NCI-H1930 (cell line): ENCODE results near the gene PHETA2.

Experiments
- DNase-seq, 2 experiments: peaks; one replicate each; lab custom pipeline; 2025; lab: John Stamatoyannopoulos, UW

Gene PHETA2, protein sequence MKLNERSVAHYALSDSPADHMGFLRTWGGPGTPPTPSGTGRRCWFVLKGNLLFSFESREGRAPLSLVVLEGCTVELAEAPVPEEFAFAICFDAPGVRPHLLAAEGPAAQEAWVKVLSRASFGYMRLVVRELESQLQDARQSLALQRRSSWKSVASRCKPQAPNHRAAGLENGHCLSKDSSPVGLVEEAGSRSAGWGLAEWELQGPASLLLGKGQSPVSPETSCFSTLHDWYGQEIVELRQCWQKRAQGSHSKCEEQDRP

DNA sequence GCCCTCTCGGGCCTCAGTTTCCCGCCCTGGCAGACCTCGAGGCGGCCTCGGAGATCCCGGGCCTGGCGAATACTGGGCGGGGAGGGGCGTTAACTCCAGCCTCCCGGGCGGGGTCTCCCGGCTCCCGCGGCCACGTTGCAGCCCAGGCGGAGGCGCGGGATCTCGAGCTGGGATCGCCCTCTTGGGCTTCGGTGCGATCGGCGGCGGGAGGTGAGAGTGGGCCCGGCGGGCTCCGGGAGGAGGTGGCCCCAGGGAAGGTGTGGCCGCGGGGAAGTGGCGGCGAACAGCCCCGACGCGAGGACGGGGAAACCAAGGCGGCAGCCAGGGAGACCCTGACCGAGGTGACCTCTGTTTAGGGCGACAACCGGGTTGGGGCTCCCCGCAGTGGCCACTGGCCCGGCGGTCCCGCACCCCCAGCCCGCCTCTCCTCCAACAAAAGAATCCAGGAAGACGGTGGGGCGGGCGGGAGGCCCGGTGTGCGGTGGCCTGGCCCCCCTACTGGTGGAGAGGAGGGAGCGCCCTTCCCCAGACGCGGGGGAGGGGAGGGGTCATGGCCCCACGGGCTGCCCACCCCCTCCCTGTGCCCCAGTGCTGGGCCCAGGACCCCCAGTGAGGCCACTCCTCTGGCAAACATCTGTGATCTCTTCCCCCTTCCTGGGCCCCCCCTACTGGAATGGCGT is at the start of gene PHETA2:
Gene PHETA2 (plus strand): TSS at position 117 of the 680 bp plus-strand sequence. CDS start 3,046 bp downstream, outside the sequence.
- DNase-seq, result no peak

DNA sequence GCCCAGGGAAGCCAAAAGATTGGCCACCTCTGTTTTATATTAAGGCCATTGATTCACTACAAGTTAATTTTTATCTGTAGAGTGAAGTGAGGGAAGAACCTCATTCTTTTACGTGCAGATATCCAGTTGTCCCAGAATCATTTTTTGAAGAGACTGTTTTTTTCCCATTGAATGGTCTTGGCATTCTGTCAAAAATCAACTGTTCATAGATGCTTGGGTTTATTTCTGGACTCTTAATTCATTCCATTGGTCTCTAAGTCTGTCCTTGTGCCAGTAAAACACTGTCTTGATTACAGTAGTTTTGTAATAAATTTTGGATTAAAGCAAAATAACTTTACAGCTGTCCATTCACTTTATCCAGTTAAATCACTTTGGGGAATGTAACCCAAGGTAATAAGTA is 48.6 kb upstream of the PHETA2 start:
- DNase-seq, result no peak

DNA sequence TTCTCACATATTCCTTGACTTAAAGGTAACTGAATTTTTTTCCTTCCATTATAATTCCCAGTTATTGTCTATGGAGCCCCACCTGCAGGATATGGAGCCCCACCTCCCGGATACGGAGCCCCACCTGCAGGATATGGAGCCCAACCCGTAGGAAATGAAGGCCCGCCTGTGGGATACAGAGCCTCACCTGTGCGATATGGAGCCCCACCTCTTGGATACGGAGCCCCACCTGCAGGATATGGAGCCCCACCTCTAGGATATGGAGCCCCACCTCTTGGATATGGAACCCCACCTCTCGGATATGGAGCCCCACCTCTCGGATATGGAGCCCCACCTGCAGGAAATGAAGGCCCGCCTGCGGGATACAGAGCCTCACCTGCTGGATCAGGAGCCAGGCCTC is 47.3 kb upstream of the PHETA2 start:
- no peak for DNase-seq

DNA sequence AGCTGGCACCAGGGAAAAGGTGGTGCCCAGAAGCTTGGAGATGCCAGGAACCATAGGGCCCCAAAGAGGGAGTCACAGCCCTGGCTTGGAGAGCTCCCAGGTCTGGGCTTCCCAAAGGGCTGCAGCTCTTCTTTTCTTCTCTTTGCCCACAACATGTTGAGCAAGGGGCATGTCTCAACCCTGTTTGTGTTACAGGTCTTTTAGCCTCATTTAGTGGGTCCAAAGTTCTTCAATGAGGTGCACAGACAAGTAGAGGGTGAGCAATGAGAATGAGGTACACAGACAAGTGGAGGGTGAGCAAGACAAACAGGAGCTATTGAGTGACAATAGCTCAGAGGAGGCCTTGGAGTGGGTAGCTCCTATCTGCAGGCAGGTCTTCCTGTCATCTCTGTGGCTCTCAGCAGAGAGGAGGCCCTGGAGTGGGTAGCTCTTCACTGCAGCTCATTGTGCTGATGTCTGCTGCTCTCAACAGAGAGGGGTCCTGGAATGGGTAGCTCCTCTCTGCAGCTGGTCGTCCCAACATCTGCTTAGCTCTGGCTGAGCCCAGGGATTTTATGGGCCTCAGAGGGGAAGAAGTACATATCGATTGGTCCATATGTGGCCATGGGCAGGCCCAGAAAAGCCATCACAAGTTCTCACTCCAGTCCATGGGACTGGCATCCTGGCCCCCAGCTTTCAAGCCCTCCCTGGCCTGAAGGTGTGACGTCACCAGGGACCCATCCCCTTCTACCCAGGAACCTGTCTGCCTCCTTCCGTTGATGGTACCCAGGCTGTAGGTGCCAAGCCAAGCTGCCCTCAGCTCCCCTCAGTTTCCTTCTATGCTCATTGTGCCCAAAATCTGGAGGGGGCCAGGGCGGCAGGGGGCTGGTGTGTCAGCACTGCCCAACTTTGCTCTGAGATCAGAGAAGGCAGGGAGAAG is 40.5 kb upstream of the PHETA2 start:
- no peak for DNase-seq

DNA sequence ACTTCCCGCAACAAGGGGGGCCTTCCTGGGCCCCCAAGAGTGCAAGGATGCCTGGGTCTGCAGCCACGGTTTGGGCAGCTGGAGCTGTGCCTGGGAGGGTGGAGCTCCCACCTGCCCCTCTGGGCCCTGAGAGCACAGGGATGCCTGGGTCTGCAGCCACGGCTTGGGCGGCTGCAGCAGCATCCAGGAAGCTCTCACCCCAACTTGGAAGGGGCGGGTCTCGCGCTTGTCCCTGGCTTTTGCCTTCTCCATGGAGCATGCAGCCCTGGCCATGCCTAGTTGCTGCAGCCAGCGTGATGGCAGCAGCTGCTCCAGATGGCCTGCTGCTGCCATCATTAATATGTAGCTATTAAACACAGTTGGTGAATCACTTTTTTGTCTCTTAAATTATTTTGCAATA is 38.8 kb upstream of the PHETA2 start:
- no peak for DNase-seq

DNA sequence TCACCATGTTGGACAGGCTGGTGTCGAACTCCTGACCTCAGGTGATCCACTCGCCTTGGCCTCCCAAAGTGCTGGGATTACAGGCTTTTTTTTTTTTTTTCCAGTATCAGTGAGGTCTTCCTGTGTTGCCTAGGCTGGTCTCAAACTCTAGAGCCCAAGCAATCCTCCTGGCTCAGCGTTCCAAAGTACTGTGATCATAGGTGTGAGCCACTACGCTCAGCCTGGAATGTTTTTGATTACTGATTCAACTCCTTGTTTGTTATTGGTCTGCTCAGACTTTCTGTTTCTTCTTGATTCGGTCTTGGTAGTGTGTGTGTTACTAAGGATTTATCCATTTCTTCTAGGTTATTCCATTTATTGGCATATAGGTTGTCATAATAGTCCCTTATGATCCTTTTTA is 34.8 kb upstream of the PHETA2 start:
- no peak for DNase-seq

DNA sequence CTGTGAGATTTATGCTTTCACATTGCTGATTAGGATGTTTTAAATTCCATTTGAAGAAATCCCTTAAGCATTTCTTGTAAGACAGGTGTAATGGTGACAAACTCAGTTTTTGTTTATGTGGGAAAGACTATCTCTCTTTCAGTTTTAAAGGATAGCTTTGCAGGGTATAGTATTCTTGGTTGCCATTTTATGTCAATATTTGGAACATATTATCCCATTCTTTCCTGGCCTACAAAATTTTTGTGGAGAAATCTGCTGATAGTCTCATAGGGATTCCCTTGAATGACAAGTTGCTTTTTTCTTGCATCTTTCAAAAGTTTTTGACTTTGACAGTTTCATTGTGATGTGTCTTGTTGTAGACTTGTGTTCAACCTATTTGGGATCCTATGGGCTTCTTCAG is 32.3 kb upstream of the PHETA2 start:
- DNase-seq, result no peak

DNA sequence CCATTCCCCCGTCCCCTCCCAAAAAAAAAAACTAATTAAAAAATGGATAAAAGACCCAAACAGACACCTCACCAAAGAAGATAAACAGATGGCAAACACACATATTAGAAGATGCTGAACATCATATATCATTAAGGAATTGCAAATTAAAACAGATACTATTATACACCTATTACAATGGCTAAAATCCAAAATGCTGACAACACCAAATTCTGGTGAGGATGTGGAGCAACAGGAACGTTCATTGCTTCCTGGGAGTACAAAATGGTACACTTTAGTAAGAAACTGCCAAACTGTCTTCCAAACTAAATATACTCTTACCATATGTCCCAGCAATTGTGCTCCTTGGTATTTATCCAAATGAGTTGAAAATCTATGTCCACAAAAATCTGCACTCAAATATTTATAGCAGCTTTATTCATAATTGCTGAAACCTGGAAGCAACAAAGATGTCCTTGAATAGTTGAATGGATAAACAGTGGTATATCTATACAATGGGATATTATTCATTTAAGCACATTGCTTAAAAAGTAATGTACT is 23.3 kb upstream of the PHETA2 start:
- DNase-seq, result no peak

DNA sequence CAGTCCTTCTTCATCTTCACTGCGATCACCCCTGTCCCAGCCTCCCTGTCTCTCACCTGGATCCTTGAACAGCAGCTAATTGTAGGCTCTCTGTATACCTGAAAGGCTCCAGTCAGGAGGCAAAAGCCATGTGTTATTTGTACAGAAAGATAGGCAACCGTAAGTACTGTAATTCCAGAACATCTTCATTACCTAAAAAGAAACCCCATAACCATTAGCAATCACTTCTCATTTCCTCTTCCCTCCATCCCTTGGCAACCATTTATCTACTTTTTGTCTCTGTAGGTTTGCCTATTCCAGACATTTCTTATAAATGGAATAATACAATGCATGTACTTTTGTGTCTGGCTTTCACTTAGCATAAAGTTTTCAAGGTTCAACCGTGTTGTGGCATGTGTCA is 21.3 kb upstream of the PHETA2 start:
- no peak for DNase-seq

DNA sequence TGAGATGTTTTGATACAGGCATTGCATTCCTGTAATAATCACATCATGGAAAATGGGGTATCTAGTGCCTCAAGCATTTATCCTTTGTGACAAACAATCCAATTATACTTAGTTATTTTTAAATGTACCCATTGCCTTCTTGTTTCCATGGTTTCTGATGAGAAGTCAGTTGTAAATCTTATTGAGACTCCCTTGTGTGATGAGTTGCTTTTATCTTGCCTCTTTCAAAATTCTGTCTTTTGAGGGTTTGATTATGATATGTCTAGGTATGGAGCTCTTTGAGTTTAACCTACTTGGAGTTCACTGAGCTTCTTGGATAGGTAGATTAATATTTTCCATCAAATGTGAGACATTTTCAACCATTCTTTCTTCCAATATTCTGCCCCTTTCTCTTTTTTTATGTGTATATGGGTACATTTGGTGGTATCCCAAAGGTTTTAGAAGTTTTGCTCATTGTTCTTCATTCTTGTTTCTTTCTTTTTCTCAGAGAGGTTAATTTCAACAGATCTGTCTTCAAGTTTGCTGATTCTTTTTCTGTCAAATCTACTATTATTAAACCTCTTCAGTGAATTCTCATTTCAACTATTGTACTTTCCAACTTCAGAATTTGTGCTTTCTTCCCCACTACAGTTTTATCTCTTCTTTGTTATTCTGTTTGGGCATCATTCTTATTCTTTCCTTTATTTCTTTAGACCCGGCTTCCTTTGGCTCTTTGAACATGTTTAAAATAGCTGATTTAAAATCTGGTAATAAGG is 17.1 kb upstream of the PHETA2 start:
- no peak for DNase-seq

DNA sequence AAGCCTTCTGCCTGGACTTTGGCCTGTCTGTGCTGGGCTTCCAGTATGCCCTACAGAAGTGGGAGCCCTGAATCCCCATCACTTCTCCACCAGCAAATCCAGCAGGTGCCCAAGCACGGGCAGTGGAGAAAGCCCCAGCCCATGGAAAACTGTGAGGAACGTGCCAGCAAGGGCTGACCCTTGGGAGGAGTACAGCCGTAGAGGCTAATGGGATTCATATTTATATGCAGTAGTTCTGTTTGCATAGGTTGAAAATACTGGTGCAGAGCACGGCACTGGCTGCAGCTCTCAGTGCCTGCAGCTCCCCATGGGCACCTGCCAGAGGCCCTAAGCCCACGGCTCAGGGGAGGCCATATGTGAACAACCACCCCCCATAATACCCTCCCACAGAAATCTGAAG is 13.6 kb upstream of the PHETA2 start:
- no peak for DNase-seq

DNA sequence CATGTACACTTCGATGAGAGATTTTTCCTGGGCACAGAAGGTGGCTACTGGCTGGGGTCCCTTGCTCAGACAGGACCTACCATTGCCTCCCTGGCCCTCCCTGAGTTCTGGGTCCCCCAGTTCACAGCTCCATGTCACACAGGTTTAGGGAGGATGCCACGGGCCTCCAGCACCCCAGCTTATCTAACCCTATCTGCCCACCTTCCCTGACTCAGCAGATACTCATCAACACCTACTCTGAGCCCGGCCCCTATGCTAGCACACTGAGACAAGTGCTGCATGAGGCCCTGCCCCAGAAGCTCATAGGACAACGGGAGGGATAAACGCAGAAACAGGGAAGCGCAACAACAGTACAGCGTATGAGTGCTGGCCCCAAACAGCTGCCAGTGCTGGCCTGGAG is 13.0 kb upstream of the PHETA2 start:
- no peak for DNase-seq

DNA sequence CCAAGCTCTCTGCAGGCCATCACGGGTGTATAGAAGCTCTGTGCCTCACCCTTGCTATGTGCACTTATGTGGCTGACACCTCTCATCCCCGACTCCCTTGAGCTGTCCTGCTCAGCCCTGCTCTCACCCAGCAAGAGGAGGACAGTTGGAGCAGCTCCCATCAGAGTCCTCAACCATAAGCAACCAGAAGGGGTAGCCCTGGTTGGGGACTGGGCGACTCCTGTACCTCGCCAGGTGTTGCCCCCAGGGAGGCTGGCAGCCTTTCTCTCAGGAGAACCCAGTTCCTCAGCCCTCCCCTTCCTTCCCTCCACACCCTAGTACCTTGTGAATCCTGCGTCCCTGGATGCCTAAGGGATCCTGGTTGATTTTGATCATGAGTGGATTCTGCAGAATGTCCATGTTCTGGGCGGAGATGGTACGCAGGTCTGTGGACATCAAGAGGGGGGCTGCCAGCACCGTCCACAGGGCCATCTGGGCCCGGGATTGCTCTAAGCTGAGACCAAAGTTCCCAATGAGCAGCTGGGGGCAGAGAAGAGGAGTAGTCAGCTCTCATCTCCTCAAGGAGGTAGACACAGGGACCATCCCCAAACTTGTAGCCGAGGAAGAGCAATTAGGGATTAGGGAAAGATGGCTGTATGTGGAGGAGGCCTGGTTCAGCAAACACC is 11.4 kb upstream of the PHETA2 start:
- no peak for DNase-seq

DNA sequence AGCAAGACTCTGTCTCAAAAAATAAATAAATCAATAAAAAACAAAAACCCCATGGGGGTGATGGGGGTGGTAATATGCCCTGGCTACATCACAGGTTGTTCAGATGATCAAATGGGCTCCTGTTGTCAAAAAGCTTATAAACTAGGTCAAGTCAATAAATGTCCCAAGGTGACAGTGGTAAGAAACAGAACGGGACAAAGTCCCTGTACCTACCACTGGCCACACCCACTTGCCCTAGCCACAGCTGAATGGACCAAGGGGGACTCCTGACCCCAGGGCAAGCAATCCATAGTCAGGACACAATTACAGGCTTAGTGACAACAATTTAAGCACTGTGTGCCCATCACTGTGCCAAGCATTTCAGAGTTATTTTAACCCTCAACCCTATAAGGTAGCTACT is 9.4 kb upstream of the PHETA2 start:
- no peak for DNase-seq

DNA sequence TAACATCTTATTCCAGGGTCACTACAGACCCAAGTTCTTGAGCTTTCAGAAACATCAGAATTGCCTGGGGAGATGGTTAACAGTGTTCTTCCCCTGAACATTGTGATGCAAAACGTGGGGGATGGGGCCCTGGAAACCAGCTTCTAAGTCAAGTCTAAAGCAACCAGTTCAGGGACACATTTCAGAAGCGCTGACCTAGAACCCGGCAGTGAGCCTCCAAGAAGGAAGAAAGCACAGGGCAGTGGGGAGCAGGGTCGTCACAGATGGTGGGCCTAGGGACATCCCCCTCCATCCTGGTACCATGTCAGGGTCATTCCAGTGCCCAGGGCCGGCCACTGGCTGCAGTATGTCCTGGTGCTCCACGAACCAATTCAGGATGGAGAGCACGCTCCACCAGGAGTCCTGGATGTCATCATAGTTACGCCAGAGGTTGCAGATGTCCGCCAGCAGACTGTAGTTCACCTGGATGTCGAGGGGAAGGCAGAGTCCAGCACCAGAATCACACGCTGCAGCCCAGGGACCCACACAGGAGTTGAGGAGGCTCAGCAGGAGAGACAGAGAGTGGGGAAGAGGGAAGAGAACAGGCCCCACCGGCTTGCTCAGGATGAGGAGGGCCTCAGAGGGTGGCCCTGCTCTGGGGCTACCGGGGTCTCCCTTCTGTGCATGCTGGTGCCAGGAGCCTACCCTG is 8.5 kb upstream of the PHETA2 start:
- no peak for DNase-seq

DNA sequence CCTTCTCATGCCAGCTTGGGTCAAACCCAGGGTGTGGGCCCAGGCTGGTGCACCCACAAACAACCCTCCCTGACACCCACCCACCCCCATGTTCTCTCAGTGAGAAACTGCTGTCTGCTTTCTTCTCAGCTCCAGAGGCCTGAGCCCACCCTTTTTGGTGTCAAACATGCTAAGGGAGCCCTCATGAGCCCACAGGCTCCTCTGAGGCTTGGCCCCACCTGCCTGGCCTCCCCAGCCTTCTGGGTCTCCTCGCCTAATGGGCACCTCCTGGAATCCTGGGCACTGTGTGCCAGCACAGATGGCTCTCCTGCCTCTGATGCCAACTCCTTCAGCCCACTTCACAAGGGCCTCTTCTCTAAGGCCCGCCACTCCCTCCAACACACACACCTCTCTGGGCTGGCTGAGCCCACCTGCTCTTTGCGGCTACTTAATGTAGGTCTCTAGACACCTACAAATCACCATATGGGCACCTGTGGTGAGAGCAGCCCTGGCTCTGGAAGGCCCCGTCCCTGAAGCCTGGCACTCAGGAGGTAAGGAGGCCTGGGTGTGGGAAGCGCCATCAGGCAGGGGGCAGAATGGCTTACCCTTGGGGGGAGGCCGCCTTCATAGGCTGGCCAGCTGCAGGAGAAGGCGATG is 7.8 kb upstream of the PHETA2 start:
- no peak for DNase-seq

DNA sequence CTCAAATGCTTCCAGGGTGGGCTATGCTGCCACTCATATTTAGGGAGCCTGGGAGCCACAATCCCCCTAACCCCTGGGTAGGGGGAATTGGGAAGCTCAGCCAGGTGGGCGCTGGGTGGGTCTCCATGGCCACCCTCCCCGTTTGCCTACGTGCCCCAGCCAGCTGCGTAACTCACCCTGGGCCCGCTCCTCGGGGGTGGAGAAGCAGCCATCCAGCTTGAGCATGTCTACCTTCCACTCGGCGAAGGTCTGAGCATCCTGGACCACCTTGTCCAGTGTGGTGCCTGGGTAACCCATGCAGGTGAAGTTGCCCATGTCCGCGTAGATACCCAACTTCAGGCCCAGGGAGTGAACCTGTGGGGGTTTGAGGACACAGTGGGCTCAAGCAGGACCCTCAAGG is 7.1 kb upstream of the PHETA2 start:
- DNase-seq, result no peak

DNA sequence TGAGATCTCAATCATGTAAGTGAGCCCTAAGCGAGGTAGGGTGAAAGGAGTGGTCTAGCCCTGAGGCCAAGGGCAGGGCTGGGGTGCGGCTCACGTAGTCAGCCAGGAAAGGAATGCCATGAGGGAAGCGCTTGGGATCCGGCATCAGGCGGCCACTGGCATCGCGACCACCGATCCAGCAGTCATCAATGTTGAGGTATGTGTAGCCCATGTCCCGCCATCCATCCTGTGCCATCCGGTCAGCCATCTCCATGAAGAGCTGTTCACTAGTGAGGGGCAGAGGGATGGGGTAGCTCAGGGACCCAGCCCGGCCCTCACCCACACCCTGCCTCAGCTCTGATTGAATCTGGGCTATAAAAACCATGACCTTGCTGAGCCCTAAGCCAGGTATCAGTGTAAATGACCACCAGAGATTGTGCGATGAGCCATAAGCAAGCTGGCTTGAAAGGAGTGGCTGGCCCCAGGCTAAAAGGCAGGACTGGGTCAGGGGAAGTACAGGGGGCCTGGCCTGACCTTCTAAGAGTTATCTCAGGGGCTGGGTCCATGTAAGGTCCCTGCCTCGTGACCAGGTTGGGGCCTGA is 6.3 kb upstream of the PHETA2 start:
- no peak for DNase-seq

DNA sequence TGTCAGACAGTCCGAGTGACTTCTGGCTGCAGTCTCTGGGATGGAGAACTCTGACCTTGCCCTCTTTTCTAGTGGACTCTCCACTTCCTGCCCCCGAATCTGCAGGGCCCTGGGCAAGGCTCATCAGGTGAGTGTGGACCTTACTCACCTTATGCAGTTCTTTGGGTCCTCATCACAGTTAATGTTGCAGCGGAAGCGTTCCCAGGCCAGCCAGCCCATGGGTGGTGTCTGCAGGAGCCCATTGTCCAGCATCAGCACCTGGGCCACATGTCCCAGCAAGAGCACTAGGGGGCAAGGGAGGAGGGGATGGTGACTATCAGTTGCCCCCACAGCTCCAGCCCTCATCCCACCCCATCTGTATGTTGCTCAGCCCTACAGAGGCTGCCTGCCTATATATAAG is 5.8 kb upstream of the PHETA2 start:
- no peak for DNase-seq
